ENCODE data around the gene AMDHD1. TPM values are rescaled to one million over a fixed set of nuclear protein-coding genes. Genes with fewer than 3 reads are reported as not detected.

Gene AMDHD1
- total and polyA plus RNA-seq, 2 of the 8 experiments (the other 6 are each of a cell fraction or from before 2014, with no cell fraction given): 0.14 TPM; not detected in 1

GRCh38 chr12:95974358-95974757 lies 31.2 kb downstream of the AMDHD1 start:
- Histone ChIP-seq H4K8ac (ENCODE audit: extremely low read depth, insufficient read depth, low read length) (no peak overlapping the region), H2BK5ac (ENCODE audit: low read depth, low read length) (no peak overlapping the region), H3K79me2 (ENCODE audit: control insufficient read depth in 1 of 2, insufficient read depth in 2 of 2, low read length in 2 of 2) (no peaks in the 10 kb centered on the region), H2BK20ac (ENCODE audit: low read length) (no peak overlapping the region), H4K5ac (ENCODE audit: insufficient read length, low read depth, low read length) (no peak overlapping the region), H3K27ac (ENCODE audit: low read depth, low read length) (no peak overlapping the region), H2AK5ac (ENCODE audit: low read depth, low read length) (no peak overlapping the region), H3K4me2 (ENCODE audit: insufficient read depth in 1 of 2, low read depth in 2 of 2, low read length in 2 of 2) (no peak overlapping the region), H4K20me1 (replicated peaks in 1 of 2; ENCODE audit: control insufficient read depth in 1 of 2, insufficient read depth in 2 of 2, low read length in 2 of 2) (no peaks in the 10 kb centered on the region), H3K23me2 (ENCODE audit: low read depth, low read length) (no peaks in the 10 kb centered on the region), H3K9me3 (ENCODE audit: insufficient read depth in 2 of 2, low read depth in 1 of 2, low read length in 1 of 2) (no peaks in the 10 kb centered on the region; a peak in 1 of 4 replicates), H4K91ac (replicated peaks; ENCODE audit: insufficient read length, low read length) (no peak overlapping the region), H2AFZ (ENCODE audit: low read length) (no peak overlapping the region), H2BK120ac (replicated peaks; ENCODE audit: low read depth, low read length) (no peak overlapping the region), H2BK15ac (ENCODE audit: low read length) (no peak overlapping the region), H3K27me3 (replicated peaks in 1 of 4; ENCODE audit: control insufficient read depth in 3 of 4, extremely low read depth in 1 of 4, insufficient read depth in 3 of 4, low read length in 3 of 4) (no peaks in the 10 kb centered on the region), H3K23ac (ENCODE audit: insufficient read length) (no peak overlapping the region), H3K4me3 (ENCODE audit: extremely low read depth in 1 of 4, insufficient read depth in 2 of 4, low read depth in 3 of 4, low read length in 4 of 4) (no peak overlapping the region), H2BK12ac (ENCODE audit: low read depth, low read length) (no peak overlapping the region), H3K79me1 (ENCODE audit: low read depth, low read length) (no peaks in the 10 kb centered on the region), H3K36me3 (ENCODE audit: control insufficient read depth in 2 of 4, insufficient read depth in 4 of 4, low read length in 3 of 4) (no peaks in the 10 kb centered on the region), H3K18ac (ENCODE audit: extremely low read depth, low read length) (no peak overlapping the region), H3K9ac (replicated peaks in 1 of 4; ENCODE audit: extremely low read depth in 1 of 4, low read depth in 3 of 4, low read length in 3 of 4) (no peak overlapping the region), H3K4me1 (replicated peaks in 1 of 4; ENCODE audit: control insufficient read depth in 3 of 4, insufficient read depth in 4 of 4, low read length in 3 of 4) (peaks cover 0 to 10% (median 5%) of the 10 kb centered on the region in 4 experiments; a peak in 6 of 7 replicates), H3K56ac (replicated peaks; ENCODE audit: insufficient read length, low read depth, low read length) (no peak overlapping the region), H3K14ac (ENCODE audit: insufficient read length) (no peak overlapping the region), H3K4ac (replicated peaks; ENCODE audit: insufficient read length, low read depth, low read length) (no peak overlapping the region)
- CTCF ChIA-PET (ENCODE audit: partially characterized antibody): interaction anchor here (0.6 to 7.3 kb wide), 4 partner anchors 15 to 179 kb away, joined by 3 to 69 read pairs (median 5); partner anchors contain the start of gene HAL
- FAIRE-seq (no peak), DNase-seq (ENCODE audit: low read depth in 1 of 2, low spot score in 2 of 2) (no peak)
- POLR2A ChIA-PET (ENCODE audit: partially characterized antibody): no interaction called here
- WGBS, 2 experiments (ENCODE audit: extremely low coverage in 1 of 2, insufficient coverage in 1 of 2, insufficient read length in 1 of 2, insufficient replicate concordance in 2 of 2, low coverage in 1 of 2, low lambda C conversion rate in 2 of 2, missing lambda C conversion rate in 1 of 2): 93% methylated on average over 2 of the region's 2 CpGs; no CpG with 5 or more reads in 1 of the 2 experiments
- no peak for TF ChIP-seq TEAD4 (IDR thresholded peaks at IDR 0.05; ENCODE audit: low read depth, low read length)
